Cerebellar nuclear complex (tissue), 1 donor: ENCODE results near the gene MARK3.

Experiments
- DNase-seq, 2 experiments: peaks; one replicate each; lab custom pipeline; 2025; lab: John Stamatoyannopoulos, UW

The MARK3 gene

GRCh38 chr14:103550451-103551337, 165.5 kb downstream of the MARK3 start:
- no peak for DNase-seq

DNA sequence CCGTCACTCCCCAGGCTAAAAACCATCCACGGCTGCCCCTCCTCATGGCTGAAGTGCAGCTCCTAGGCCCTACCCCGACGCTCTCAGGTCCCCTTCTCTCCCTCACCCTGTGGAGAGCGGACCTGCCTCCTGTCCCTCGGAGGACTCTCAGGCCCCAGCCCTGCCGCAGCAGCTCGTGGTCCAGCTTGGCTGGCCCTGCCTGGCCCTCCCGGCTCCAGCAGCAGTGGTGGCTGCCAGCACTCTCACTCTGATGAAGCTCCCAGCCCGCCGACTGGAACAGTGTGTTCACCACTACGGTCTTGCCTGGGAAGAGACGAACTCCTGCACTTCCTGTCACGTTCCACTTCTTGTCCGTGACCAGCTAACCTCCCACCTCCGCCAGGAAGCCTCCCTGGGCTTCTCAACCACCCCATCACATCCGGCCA, 166.1 kb downstream of the MARK3 start:
- DNase-seq: no peak

GRCh38 chr14:103552011-103552845, 167.0 kb downstream of the MARK3 start:
- no peak for DNase-seq

- no peak for DNase-seq
Measured at GRCh38 chr14:103552846-103553210, 167.6 kb downstream of the MARK3 start.
